Breast epithelium (tissue), 3 donors: ENCODE data around the gene EHMT2.

Experiments
- CTCF ChIP-seq, 3 donors: fragments of 450-650 bp; IDR thresholded peaks; one replicate each; pipeline ENCODE4 v1.5.1; 2016 to 2017; ENCODE audit warnings: antibody characterized with exemption in 3 of 3, mild to moderate bottlenecking in 3 of 3, moderate library complexity in 3 of 3
- POLR2A ChIP-seq: fragments of 450-650 bp; IDR thresholded peaks from one replicate; pipeline ENCODE4 v1.6.1; 2016; ENCODE audit warnings: antibody characterized with exemption, mild to moderate bottlenecking, moderate library complexity

GRCh38 chr6:31896856-31897611, 464 bp downstream of the EHMT2 start:
- TF ChIP-seq CTCF (IDR thresholded peaks at IDR 0.05) (no peak), POLR2A (no peak)
